ENCODE measurements around the gene PKN2. TPM values are rescaled to one million over a fixed set of nuclear protein-coding genes. Genes with fewer than 3 reads are reported as not detected.
"Not testable (repeated sequence)": the region's sequence is repeated elsewhere in the genome, so short reads cannot be mapped to it uniquely, and the experiment has no call there.

Gene PKN2
- total and polyA plus RNA-seq, 2 of the 4 experiments (the other 2 are of a cell fraction) = 12.7 to 22.2 TPM

GRCh38 chr1:88867743-88868521 is 183.9 kb downstream of the PKN2 start:
- H3K18ac ChIP-seq (ENCODE audit: low read depth, low read length) = no peak overlapping the region
- peaks cover 15% of the 10 kb centered on the region; the same call in 1 of the 2 replicates for H4K20me1 ChIP-seq (ENCODE audit: insufficient read depth, low read length)
- ChIA-PET POLR2A (ENCODE audit: unreplicated experiment) (no interaction called here), CTCF (interaction anchor here (1.4 kb wide), 1 partner anchor 10 kb away, joined by 3 read pairs; no protein-coding TSS in a partner anchor)
- H4K8ac ChIP-seq (ENCODE audit: low read depth in 2 of 2, low read length in 2 of 2) = no peak overlapping the region
- H3K23ac ChIP-seq (ENCODE audit: low read depth, low read length) = 0 out of 2 replicates have a peak overlapping the region, but pooled peaks have one; percentile 46
- H3K36me3 ChIP-seq (ENCODE audit: control insufficient read depth, insufficient read depth, low read length) = peaks cover 5% of the 10 kb centered on the region; the same call in 1 of the 2 replicates
- ATAC-seq (ENCODE audit: low read depth) (peak; percentile 95), DNase-seq (peak; percentile 97)
- no peak overlapping the region for H3K27ac ChIP-seq (ENCODE audit: insufficient read depth, low read length)
- BruUV-seq (replicated peaks) = no TSS peak
- H3K27me3 ChIP-seq (ENCODE audit: control insufficient read depth, insufficient read depth, low read length) = no peaks in the 10 kb centered on the region
- no peak overlapping the region for H4K91ac ChIP-seq (ENCODE audit: insufficient read depth, low read depth, low read length)
- H3K9me3 ChIP-seq (ENCODE audit: control insufficient read depth, insufficient read depth, low read length) = no peaks in the 10 kb centered on the region
- intact Hi-C loops (cut with micrococcal nuclease) (no loop called here), in situ Hi-C loops (cut with MboI; ENCODE audit: low sequenced_read_pairs) (no loop called here), dilution Hi-C loops (cut with HindIII; ENCODE audit: low sequenced_read_pairs, unreplicated experiment) (no loop called here)
- peak overlapping the region; percentile 22; the same call in 1 of the 2 replicates for H3K4me2 ChIP-seq (ENCODE audit: low read depth, low read length)
- TF ChIP-seq MXI1 (IDR thresholded peaks at IDR 0.05; ENCODE audit: borderline replicate concordance, low read depth, low read length) (no peak), CEBPB (IDR thresholded peaks at IDR 0.05; ENCODE audit: low read depth, low read length) (peak; percentile 77; the same call in 1 of the 2 replicates), MAFK (IDR thresholded peaks at IDR 0.05; ENCODE audit: low read depth, low read length) (peak; percentile 40; the same call in 1 of the 2 replicates)
- H3K4ac ChIP-seq (ENCODE audit: low read depth, low read length) = no peak overlapping the region; the same call in 1 of the 2 replicates
- no peak overlapping the region for H2AK9ac ChIP-seq (replicated peaks; ENCODE audit: low read depth, low read length, poor library complexity)
- no peak overlapping the region for H3K56ac ChIP-seq (ENCODE audit: extremely low read depth, insufficient read depth, low read length)
- peaks cover 5% of the 10 kb centered on the region; the same call in 1 of the 2 replicates for H3K9me1 ChIP-seq (ENCODE audit: insufficient read depth, low read length)
- H2BK120ac ChIP-seq (ENCODE audit: low read depth, low read length) = no peak overlapping the region
- H3K79me1 ChIP-seq (ENCODE audit: low read depth in 1 of 2, low read length in 2 of 2) = peaks cover 18 to 45% of the 10 kb centered on the region in 2 experiments
- no peak overlapping the region for H3K4me3 ChIP-seq (ENCODE audit: insufficient read depth, low read depth, low read length)
- H4K5ac ChIP-seq (ENCODE audit: low read depth, low read length) = no peak overlapping the region
- H2BK15ac ChIP-seq (ENCODE audit: low read depth, low read length) = no peak overlapping the region
- no peak overlapping the region for H2AK5ac ChIP-seq (ENCODE audit: low read depth, low read length)
- WGBS, 2 experiments (ENCODE audit: extremely low coverage in 2 of 2, insufficient read length in 1 of 2) = no CpG with 5 or more reads among the region's 6 CpGs
- peaks cover 3% of the 10 kb centered on the region; the same call in 1 of the 2 replicates for H3K4me1 ChIP-seq (ENCODE audit: control insufficient read depth, insufficient read depth, low read length)
- no peak overlapping the region for H2BK20ac ChIP-seq (ENCODE audit: low read depth, low read length)
- H3K9ac ChIP-seq (ENCODE audit: low read depth, low read length) = no peak overlapping the region
- H2AFZ ChIP-seq (replicated peaks; ENCODE audit: low read length, poor library complexity) = no peak overlapping the region
- peak overlapping the region; percentile 68 for H2BK5ac ChIP-seq (ENCODE audit: low read depth, low read length, poor library complexity, severe bottlenecking)
- H3K14ac ChIP-seq (replicated peaks; ENCODE audit: low read depth, low read length) = no peak overlapping the region

- in situ Hi-C loops (cut with MboI; ENCODE audit: low sequenced_read_pairs) = loop anchor here (10.0 kb wide), 2 partner anchors 125 to 195 kb away; no protein-coding TSS in a partner anchor
Measured at GRCh38 chr1:88869644-88870043, 185.6 kb downstream of the PKN2 start.

More at GRCh38 chr1:88869644-88870043, 185.6 kb downstream of the PKN2 start:
- H2AK9ac ChIP-seq (replicated peaks; ENCODE audit: low read depth, low read length, poor library complexity); H2BK20ac ChIP-seq (ENCODE audit: low read depth, low read length); H3K36me3 ChIP-seq (ENCODE audit: control insufficient read depth, insufficient read depth, low read length); H3K4me3 ChIP-seq (ENCODE audit: insufficient read depth, low read depth, low read length); H3K27me3 ChIP-seq (ENCODE audit: control insufficient read depth, insufficient read depth, low read length); H3K4me2 ChIP-seq (ENCODE audit: low read depth, low read length); H3K4me1 ChIP-seq (ENCODE audit: control insufficient read depth, insufficient read depth, low read length); H2AFZ ChIP-seq (replicated peaks; ENCODE audit: low read length, poor library complexity); H2BK5ac ChIP-seq (ENCODE audit: low read depth, low read length, poor library complexity, severe bottlenecking); DNase-seq; BruUV-seq (replicated peaks); intact Hi-C loops (cut with micrococcal nuclease); H2BK120ac ChIP-seq (ENCODE audit: low read depth, low read length); H3K9me3 ChIP-seq (ENCODE audit: control insufficient read depth, insufficient read depth, low read length); dilution Hi-C loops (cut with HindIII; ENCODE audit: low sequenced_read_pairs, unreplicated experiment); H3K18ac ChIP-seq (ENCODE audit: low read depth, low read length); H4K5ac ChIP-seq (ENCODE audit: low read depth, low read length); H2BK15ac ChIP-seq (ENCODE audit: low read depth, low read length); H3K9me1 ChIP-seq (ENCODE audit: insufficient read depth, low read length); H3K14ac ChIP-seq (replicated peaks; ENCODE audit: low read depth, low read length); POLR2A ChIA-PET (ENCODE audit: unreplicated experiment); H4K8ac ChIP-seq (ENCODE audit: low read depth in 2 of 2, low read length in 2 of 2); ATAC-seq (ENCODE audit: low read depth); H2AK5ac ChIP-seq (ENCODE audit: low read depth, low read length); H3K4ac ChIP-seq (ENCODE audit: low read depth, low read length); H3K27ac ChIP-seq (ENCODE audit: insufficient read depth, low read length); H3K56ac ChIP-seq (ENCODE audit: extremely low read depth, insufficient read depth, low read length); H4K91ac ChIP-seq (ENCODE audit: insufficient read depth, low read depth, low read length); H3K23ac ChIP-seq (ENCODE audit: low read depth, low read length); CTCF ChIA-PET; H3K9ac ChIP-seq (ENCODE audit: low read depth, low read length): not testable (repeated sequence)
- H4K20me1 ChIP-seq (ENCODE audit: insufficient read depth, low read length) = peaks cover 15% of the 10 kb centered on the region; the same call in 1 of the 2 replicates
- H3K79me1 ChIP-seq (ENCODE audit: low read depth in 1 of 2, low read length in 2 of 2) = peaks cover 22 to 58% of the 10 kb centered on the region in 2 experiments
- WGBS, 2 experiments (ENCODE audit: extremely low coverage in 2 of 2, insufficient read length in 1 of 2) = 98% methylated on average over 8 of the region's 14 CpGs; no CpG with 5 or more reads in 1 of the 2 experiments
